ENCODE results near the gene RFT1. TPM values are rescaled to one million over a fixed set of nuclear protein-coding genes. Genes with fewer than 3 reads are reported as not detected.
"Not testable (repeated sequence)": the region's sequence is repeated elsewhere in the genome, so short reads cannot be mapped to it uniquely, and the experiment has no call there.

The RFT1 gene
- total and polyA plus RNA-seq, 2 of the 13 experiments (the other 11 are each of a cell fraction or from before 2014, with no cell fraction given): 23.2 to 37.0 TPM

DNA sequence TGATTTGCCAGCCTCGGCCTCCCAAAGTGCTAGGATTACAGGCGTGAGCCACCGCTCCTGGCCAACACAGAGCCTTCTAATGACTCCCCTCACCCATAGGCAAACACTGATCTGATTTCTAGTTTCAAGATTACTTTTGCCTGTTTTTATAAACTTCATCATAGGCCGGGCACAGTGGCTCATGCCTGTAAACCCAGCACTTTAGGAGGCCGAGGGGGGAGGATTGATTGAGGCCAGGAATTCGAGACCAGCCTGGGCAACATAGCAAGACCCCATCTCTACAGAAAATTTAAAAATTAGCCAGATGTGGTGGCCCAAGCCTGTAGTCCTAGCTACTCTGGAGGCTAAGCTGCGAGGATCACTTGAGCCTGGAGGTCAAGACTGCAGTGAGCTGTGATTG, 76.0 kb downstream of the RFT1 start:
- H3K36me3 ChIP-seq (replicated peaks in 1 of 2; ENCODE audit: control insufficient read depth in 1 of 2, insufficient read depth in 2 of 2, low read length in 2 of 2); H3K27ac ChIP-seq (ENCODE audit: extremely low read length, insufficient read depth, low read length); H3K4me2 ChIP-seq (ENCODE audit: low read depth, low read length); H4K20me1 ChIP-seq (ENCODE audit: insufficient read depth, low read length); H3K4me3 ChIP-seq (replicated peaks in 1 of 3; ENCODE audit: insufficient read depth in 1 of 3, low read depth in 2 of 3, low read length in 3 of 3); POLR2A ChIA-PET; H2AFZ ChIP-seq (ENCODE audit: low read length); H3K9me3 ChIP-seq (ENCODE audit: low read length); in situ Hi-C loops (cut with HindIII; ENCODE audit: extremely low pct_ligation_motif_present, low pct_unique_long_range_greater_than_20kb); DNase-seq (ENCODE audit: low spot score); H3K9ac ChIP-seq (ENCODE audit: insufficient read depth, low read depth, low read length); H3K27me3 ChIP-seq (ENCODE audit: control insufficient read depth in 1 of 2, insufficient read depth in 2 of 2, low read length in 2 of 2); H3K79me2 ChIP-seq (ENCODE audit: insufficient read depth, low read length); ATAC-seq; FAIRE-seq; CTCF ChIA-PET (ENCODE audit: low intra/inter-chr PET ratio, low total read pairs); BruUV-seq (replicated peaks): not testable (repeated sequence)
- intact Hi-C loops (cut with micrococcal nuclease; ENCODE audit: unreplicated experiment): loop anchor here (10.0 kb wide), 1 partner anchor 79 kb away; no protein-coding TSS in a partner anchor
- peaks cover 13% of the 10 kb centered on the region for H3K4me1 ChIP-seq (ENCODE audit: insufficient read depth, low read length)
- peak; percentile 45; the same call in 1 of the 2 replicates for TF ChIP-seq ZNF121 (CRISPR knock-in tag; IDR thresholded peaks at IDR 0.05)
- WGBS (ENCODE audit: low lambda C conversion rate): 58% methylated on average over 6 of the region's 7 CpGs

DNA sequence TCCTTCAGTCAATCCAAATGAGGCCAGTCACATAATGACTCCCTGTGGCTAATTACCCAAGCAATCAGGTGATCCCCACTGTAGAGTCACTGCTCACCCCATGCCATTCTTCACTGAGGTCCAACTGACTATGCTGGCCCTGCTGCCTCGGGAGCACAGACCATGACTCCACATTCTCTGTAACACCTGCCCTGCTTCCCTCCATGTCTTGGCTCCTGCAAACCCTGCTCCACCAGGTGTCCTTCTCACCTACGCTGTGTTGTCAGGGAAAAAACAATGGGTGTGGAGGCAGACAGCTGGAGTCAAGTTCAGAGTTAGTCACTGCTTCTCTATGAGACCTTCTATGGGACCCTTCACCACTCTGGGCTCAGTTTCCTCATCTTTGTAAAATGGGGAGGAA, 78.3 kb downstream of the RFT1 start:
- no TSS peak for BruUV-seq (replicated peaks)
- TF ChIP-seq ZNF674 (CRISPR knock-in tag; IDR thresholded peaks at IDR 0.05; ENCODE audit: low read depth): no peak
- TF ChIP-seq, protein P1, sequence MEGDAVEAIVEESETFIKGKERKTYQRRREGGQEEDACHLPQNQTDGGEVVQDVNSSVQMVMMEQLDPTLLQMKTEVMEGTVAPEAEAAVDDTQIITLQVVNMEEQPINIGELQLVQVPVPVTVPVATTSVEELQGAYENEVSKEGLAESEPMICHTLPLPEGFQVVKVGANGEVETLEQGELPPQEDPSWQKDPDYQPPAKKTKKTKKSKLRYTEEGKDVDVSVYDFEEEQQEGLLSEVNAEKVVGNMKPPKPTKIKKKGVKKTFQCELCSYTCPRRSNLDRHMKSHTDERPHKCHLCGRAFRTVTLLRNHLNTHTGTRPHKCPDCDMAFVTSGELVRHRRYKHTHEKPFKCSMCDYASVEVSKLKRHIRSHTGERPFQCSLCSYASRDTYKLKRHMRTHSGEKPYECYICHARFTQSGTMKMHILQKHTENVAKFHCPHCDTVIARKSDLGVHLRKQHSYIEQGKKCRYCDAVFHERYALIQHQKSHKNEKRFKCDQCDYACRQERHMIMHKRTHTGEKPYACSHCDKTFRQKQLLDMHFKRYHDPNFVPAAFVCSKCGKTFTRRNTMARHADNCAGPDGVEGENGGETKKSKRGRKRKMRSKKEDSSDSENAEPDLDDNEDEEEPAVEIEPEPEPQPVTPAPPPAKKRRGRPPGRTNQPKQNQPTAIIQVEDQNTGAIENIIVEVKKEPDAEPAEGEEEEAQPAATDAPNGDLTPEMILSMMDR (CRISPR knock-in tag; IDR thresholded peaks at IDR 0.05): peak; percentile 17; the same call in 1 of the 2 replicates
- H3K79me2 ChIP-seq (ENCODE audit: insufficient read depth, low read length): no peaks in the 10 kb centered on the region
- no peak overlapping the region for H2AFZ ChIP-seq (ENCODE audit: low read length)
- no peaks in the 10 kb centered on the region for H4K20me1 ChIP-seq (ENCODE audit: insufficient read depth, low read length)
- no peak for FAIRE-seq
- H3K9me3 ChIP-seq (ENCODE audit: low read length): no peaks in the 10 kb centered on the region
- in situ Hi-C loops (cut with HindIII; ENCODE audit: extremely low pct_ligation_motif_present, low pct_unique_long_range_greater_than_20kb): no loop called here
- ChIA-PET CTCF (ENCODE audit: low intra/inter-chr PET ratio, low total read pairs) (no interaction called here), POLR2A (interaction anchor here (0.5 kb wide), 1 partner anchor 1067 kb away, joined by 3 read pairs; no protein-coding TSS in a partner anchor)
- H3K36me3 ChIP-seq (replicated peaks in 1 of 2; ENCODE audit: control insufficient read depth in 1 of 2, insufficient read depth in 2 of 2, low read length in 2 of 2): no peaks in the 10 kb centered on the region
- peaks cover 21% of the 10 kb centered on the region for H3K4me1 ChIP-seq (ENCODE audit: insufficient read depth, low read length)
- DNase-seq (ENCODE audit: low spot score): no peak
- intact Hi-C loops (cut with micrococcal nuclease; ENCODE audit: unreplicated experiment): loop anchor here (10.0 kb wide), 1 partner anchor 77 kb away; no protein-coding TSS in a partner anchor
- H3K4me2 ChIP-seq (ENCODE audit: low read depth, low read length): no peak overlapping the region
- WGBS (ENCODE audit: low lambda C conversion rate): 19% methylated on average over 2 of the region's 2 CpGs
- H3K4me3 ChIP-seq (replicated peaks in 1 of 3; ENCODE audit: insufficient read depth in 1 of 3, low read depth in 2 of 3, low read length in 3 of 3): no peak overlapping the region
- H3K9ac ChIP-seq (ENCODE audit: insufficient read depth, low read depth, low read length): no peak overlapping the region
- no peak overlapping the region for H3K27ac ChIP-seq (ENCODE audit: extremely low read length, insufficient read depth, low read length)
- no peaks in the 10 kb centered on the region; a peak in 1 of 5 replicates for H3K27me3 ChIP-seq (ENCODE audit: control insufficient read depth in 1 of 2, insufficient read depth in 2 of 2, low read length in 2 of 2)
- no peak; the same call in 2 of the 3 replicates for ATAC-seq
